Adrenal gland (tissue), 5 donors: Measurements from ENCODE around the gene PTCD2.

Experiments
- POLR2A ChIP-seq, 2 donors: fragments of 450-650 bp; IDR thresholded peaks; one replicate each; pipeline ENCODE4 v1.6.1; 2017; ENCODE audit warnings: antibody characterized with exemption in 2 of 2, mild to moderate bottlenecking in 2 of 2, moderate library complexity in 1 of 2
- TF ChIP-seq, protein P1 (sequence below), 6 experiments: fragments of 450-650 bp in 4 of 6; fragments of 200-600 bp in 2 of 6; sonication (generic) in 1 of 6; IDR thresholded peaks; 1 replicate in 5 of 6; 2 replicates in 1 of 6; pipeline versions ENCODE4 v1.5.1 to v1.8.0; 2016 to 2021; ENCODE audit warnings: antibody characterized with exemption in 6 of 6, mild to moderate bottlenecking in 2 of 6, moderate library complexity in 1 of 6
- donor health status: DM: no; HTN: no; CAD: no.

GRCh38 chr5:72353046-72353445 is 32.9 kb downstream of the PTCD2 start:
- TF ChIP-seq, protein P1, sequence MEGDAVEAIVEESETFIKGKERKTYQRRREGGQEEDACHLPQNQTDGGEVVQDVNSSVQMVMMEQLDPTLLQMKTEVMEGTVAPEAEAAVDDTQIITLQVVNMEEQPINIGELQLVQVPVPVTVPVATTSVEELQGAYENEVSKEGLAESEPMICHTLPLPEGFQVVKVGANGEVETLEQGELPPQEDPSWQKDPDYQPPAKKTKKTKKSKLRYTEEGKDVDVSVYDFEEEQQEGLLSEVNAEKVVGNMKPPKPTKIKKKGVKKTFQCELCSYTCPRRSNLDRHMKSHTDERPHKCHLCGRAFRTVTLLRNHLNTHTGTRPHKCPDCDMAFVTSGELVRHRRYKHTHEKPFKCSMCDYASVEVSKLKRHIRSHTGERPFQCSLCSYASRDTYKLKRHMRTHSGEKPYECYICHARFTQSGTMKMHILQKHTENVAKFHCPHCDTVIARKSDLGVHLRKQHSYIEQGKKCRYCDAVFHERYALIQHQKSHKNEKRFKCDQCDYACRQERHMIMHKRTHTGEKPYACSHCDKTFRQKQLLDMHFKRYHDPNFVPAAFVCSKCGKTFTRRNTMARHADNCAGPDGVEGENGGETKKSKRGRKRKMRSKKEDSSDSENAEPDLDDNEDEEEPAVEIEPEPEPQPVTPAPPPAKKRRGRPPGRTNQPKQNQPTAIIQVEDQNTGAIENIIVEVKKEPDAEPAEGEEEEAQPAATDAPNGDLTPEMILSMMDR (IDR thresholded peaks at IDR 0.05), result no peak
- TF ChIP-seq POLR2A (IDR thresholded peaks at IDR 0.05), result no peak
